GM19043 (cell line): ENCODE results near the gene CSNK2A3.
"Not testable (repeated sequence)": the region's sequence is repeated elsewhere in the genome, so short reads cannot be mapped to it uniquely, and the experiment has no call there.

ENCODE experiments used
- ATAC-seq: cut with Tn5 transposase; IDR thresholded peaks from one replicate; pipeline ENCODE4 v1.9.1; 2021; ENCODE audit warnings: low read depth; ENCODE audit not compliant: unreplicated experiment

CSNK2A3 gene

DNA sequence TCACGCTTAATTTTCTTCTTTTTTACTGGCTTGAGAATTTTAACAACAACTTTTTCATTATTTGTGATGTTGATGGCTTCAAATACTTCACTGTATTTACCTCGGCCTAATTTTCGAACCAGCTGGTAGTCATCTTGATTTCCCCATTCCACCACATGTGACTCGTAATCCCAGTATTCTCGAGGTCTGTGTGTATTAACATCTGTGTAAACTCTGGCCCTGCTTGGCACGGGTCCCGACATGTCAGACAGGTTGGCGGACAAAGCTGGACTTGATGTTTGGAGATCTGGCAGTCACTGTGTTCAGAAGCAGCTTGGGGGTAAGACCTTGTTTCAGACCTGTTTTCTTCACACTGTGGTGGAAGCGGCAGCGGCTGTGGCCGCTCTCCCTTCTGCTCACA, at the start of gene CSNK2A3:
TSS of gene CSNK2A3 (minus strand) at position 373 of the 400 bp plus-strand sequence. CDS start at position 242, 131 bp downstream.
- ATAC-seq: not testable (repeated sequence)

- ATAC-seq: no peak
Observed at GRCh38 chr11:11401960-11402535, 49.0 kb upstream of the CSNK2A3 start.

- ATAC-seq: no peak
Observed at GRCh38 chr11:11400635-11401232, 47.7 kb upstream of the CSNK2A3 start.

GRCh38 chr11:11400121-11400520, 47.1 kb upstream of the CSNK2A3 start:
- no peak for ATAC-seq

GRCh38 chr11:11397781-11398180, 44.7 kb upstream of the CSNK2A3 start:
- ATAC-seq: no peak

GRCh38 chr11:11397036-11397415, 44.0 kb upstream of the CSNK2A3 start:
- no peak for ATAC-seq

GRCh38 chr11:11396301-11397035, 43.4 kb upstream of the CSNK2A3 start:
- no peak for ATAC-seq

GRCh38 chr11:11395126-11395525, 42.1 kb upstream of the CSNK2A3 start:
- no peak for ATAC-seq

DNA sequence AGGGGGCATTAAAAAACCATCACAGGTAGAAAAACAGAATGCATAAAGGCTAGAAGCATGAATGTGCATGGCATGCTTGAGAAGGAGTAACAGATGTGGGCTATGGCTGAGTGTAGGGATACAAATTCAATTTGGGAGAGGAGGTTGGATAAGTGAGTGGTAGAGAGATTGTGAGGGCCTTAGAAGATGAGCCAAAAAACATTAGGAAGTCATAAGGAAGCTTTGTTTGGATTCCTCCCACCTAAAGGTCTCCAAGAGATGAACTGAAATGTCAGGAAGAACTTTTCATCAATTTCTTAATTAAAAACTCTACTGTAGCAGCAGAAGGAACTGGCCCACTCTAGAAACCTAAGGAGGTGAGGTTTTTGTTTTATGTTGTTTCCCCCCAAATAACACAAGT, 41.2 kb upstream of the CSNK2A3 start:
- no peak for ATAC-seq

GRCh38 chr11:11391796-11392463, 38.9 kb upstream of the CSNK2A3 start:
- ATAC-seq: no peak

GRCh38 chr11:11391169-11391568, 38.1 kb upstream of the CSNK2A3 start:
- ATAC-seq: no peak

DNA sequence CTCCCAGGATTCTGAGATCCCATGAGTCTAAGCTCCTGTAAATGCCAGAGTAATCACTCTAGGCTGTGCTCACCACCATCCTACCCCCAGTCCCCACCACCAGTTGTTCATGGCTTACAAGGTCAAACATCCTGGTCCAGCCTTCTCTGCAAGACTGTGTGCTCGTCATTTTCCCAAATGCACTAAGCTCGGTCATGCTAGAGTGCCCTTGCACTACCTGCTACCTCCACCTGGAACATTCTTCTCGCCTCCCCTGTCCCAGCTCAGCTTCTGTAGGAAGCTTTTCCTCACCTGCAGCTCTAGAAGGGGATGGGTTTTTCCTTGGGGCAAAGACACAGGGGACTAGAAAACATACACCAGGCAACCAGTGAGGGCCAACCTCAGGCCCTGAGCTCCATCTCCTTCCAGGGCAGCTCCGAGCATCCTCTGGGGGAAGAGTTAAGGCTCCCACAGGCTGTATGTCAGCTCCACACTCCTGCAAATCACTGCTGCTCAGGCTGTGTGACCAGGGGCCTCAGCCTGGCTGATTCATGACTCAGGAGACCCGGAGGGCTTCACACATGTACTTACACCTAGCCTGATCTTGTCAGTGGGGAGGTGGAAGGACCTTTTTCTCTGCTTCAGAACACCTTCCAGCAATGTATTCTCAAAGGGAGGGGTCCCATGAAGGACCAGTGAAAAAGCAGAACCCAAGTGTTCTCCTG, 37.2 kb upstream of the CSNK2A3 start:
- ATAC-seq: no peak

- no peak for ATAC-seq
Observed at GRCh38 chr11:11389238-11389637, 36.2 kb upstream of the CSNK2A3 start.

- ATAC-seq: no peak
Observed at GRCh38 chr11:11387622-11388305, 34.7 kb upstream of the CSNK2A3 start.

DNA sequence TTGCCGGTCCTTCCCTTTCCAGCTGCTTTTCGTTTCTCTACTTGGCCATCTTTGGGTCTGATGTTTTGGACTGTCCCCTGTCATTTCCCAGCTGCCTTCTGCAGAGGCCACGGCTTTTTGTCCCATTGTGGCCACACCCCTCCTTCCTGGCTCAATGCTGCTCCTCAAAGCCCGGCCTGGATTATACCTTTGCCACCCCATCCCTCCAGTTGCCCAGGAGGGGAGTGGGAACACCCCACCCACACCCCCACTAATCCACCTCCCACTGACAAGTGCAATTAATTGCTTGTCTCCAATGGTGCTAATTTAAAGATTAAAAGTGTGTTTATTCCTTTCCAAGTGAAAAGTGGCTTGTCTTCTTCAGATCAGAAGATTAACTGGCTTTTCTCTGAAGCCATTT, 34.2 kb upstream of the CSNK2A3 start:
- ATAC-seq: no peak

DNA sequence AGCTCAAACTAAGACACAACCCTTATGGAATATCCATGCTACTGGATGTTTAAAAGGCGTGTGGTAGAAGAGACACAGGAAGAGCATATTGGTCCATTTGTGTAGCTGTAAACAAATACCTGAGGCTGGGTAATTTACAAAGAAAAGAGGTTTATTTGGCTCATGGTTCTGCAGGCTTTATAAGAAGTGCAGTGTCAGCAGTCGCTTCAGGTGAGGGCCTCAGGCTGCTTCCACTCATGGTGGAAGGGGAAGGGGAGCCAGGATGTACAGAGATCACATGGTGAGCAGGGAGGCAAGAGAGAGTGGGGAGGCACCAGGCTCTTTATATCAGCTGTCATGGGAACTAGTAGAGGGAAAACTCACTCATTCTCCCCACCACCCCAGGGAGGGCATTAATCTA, 31.8 kb upstream of the CSNK2A3 start:
- ATAC-seq: no peak

DNA sequence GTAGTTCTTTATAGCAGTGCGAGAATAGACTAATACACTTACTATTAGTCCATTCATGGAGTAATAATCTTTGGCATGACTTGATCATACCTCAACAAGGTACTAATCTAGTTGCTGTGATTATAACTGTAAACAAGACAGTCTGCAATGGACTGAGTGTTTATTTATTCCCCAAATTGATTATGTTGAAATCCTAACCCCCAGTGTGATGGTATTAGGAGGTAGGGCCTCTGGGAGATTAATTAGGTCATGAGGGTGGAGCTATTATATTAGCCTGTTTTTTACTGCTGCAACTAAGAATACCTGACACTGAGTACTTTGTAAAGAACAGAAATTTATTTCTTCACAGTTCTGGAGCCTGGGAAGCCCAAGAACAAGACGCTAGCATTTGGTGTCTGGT, 30.9 kb upstream of the CSNK2A3 start:
- ATAC-seq: no peak

DNA sequence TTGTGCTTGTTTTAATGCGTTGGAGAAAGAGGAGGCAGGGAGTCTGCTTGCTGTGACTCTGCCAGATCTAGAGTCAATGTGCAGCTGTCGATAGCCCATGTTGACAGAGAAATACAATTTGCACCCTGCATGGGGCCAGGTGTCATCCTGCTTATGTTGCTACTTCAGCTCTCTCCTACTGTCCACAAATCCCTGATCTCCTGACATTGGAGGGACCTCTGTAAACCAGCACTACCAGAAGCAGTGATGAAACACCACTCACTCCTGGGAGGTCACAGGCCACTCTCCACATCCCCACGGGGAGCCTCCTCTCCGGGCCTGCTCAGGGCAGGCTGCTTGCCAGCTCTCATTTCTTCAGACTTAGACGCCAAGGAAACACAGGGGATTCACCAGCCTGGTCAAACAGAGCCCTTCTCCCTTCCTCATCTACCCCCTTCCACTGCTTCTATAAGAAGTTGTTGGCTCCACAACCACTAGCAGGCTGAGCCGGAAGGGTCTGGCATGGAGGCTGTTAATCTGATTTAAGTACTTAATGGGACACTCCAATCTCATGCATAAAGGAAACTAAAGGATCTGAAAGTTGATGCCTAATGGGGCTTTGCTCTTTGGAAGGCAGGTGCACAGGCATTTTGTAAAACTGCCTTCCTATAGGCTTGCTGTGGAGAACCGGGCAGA, 29.9 kb upstream of the CSNK2A3 start:
- no peak for ATAC-seq

GRCh38 chr11:11381471-11382105, 28.5 kb upstream of the CSNK2A3 start:
- ATAC-seq: no peak
